Testis (tissue), 3 donors: Measurements from ENCODE around the gene MEGF11. TPM values are rescaled to one million over a fixed set of nuclear protein-coding genes. Genes with fewer than 3 reads are reported as not detected.
A peak's percentile ranks its signal among the peaks of the same experiment; 100 is the strongest.

Source experiments
- DNase-seq: peaks from one replicate; pipeline ENCODE4 v3.0.0-alpha.2; 2019
- H3K27ac ChIP-seq, 2 donors: fragments of 200-600 bp; sonication (generic); one replicate each; pipeline ENCODE4 v1.5.1; 2019
- H3K27me3 ChIP-seq: fragments of 200-600 bp; sonication (generic); one replicate; pipeline ENCODE4 v1.5.1; 2019
- H3K36me3 ChIP-seq: fragments of 200-600 bp; sonication (generic); one replicate; pipeline ENCODE4 v1.5.1; 2017; ENCODE audit warnings: low read depth; ENCODE audit errors: missing control alignments
- H3K4me1 ChIP-seq: fragments of 200-600 bp; sonication (generic); one replicate; pipeline ENCODE4 v1.5.1; 2019
- H3K4me3 ChIP-seq, 2 donors: fragments of 200-600 bp; sonication (generic); one replicate each; pipeline ENCODE4 v1.5.1; 2017 to 2019
- H3K9me3 ChIP-seq: fragments of 200-600 bp; sonication (generic); one replicate; pipeline ENCODE4 v1.5.1; 2017
- CTCF ChIP-seq, 3 experiments: fragments of 450-650 bp in 2 of 3; fragments of 200-600 bp in 1 of 3; sonication (generic) in 1 of 3; IDR thresholded peaks; one replicate each; pipeline ENCODE4 v1.5.1; 2016 to 2019; ENCODE audit warnings: antibody characterized with exemption in 3 of 3, mild to moderate bottlenecking in 2 of 3, moderate library complexity in 1 of 3
- POLR2A ChIP-seq: fragments of 450-650 bp; IDR thresholded peaks from one replicate; pipeline ENCODE4 v1.6.1; 2017; ENCODE audit warnings: antibody characterized with exemption, mild to moderate bottlenecking, moderate library complexity
- whole genome bisulfite sequencing, 2 donors: methylation state at CpG; one replicate each; pipeline ENCODE4 v1.1.5; 2018; 5-methylcytosine and 5-hydroxymethylcytosine counted together
- intact Hi-C: fragments of 100-400 bp; cut with DNase I; formaldehyde crosslinking; loops from one replicate; pipeline ENCODE4 v1.15.1; 2023; ENCODE audit warnings: low total_unique reads
- polyA plus RNA-seq: library from polyadenylated mRNA; stranded (reverse); fragments of 350-450 nt; fragmentation: Illumina TruSeq; extraction: RNeasy Lipid Tissue Mini Kit (QIAGEN cat#74804); gene quantifications from one replicate; pipeline ENCODE4 v1.2.3, GENCODE V29; 2014; ENCODE audit warnings: low read depth, low replicate concordance; ENCODE audit not compliant: insufficient read depth
- total RNA-seq, 2 donors: library from RNA; depleted of rRNA; stranded (reverse); fragments of >200 nt; gene quantifications; one replicate each; pipeline ENCODE4 v1.2.3, GENCODE V29; 2016

MEGF11 gene
- total and polyA plus RNA-seq, 3 donors from 2014 or later = 4.5 to 18.7 (median 8.6) TPM

GRCh38 chr15:66222273-66223198, 31.0 kb downstream of the MEGF11 start:
- no peak for DNase-seq
- intact Hi-C loops = no loop called here
- no peak overlapping the region for H3K27ac ChIP-seq
- no peaks in the 10 kb centered on the region for H3K36me3 ChIP-seq
- WGBS, 2 donors = 70 to 73% methylated on average over 11 of the region's 11 CpGs
- TF ChIP-seq POLR2A (no peak), CTCF (IDR thresholded peaks at IDR 0.05) (no peak)
- no peaks in the 10 kb centered on the region for H3K27me3 ChIP-seq
- no peaks in the 10 kb centered on the region for H3K9me3 ChIP-seq
- no peaks in the 10 kb centered on the region for H3K4me1 ChIP-seq
- H3K4me3 ChIP-seq = no peak overlapping the region

- WGBS, 2 donors = 26 to 42% methylated on average over 9 of the region's 9 CpGs
- H3K36me3 ChIP-seq = no peaks in the 10 kb centered on the region
- H3K9me3 ChIP-seq = no peaks in the 10 kb centered on the region
- DNase-seq = peak; percentile 41
- H3K4me3 ChIP-seq = no peak overlapping the region
- H3K27ac ChIP-seq = no peak overlapping the region
- TF ChIP-seq CTCF (IDR thresholded peaks at IDR 0.05) = no peak
- no peak for TF ChIP-seq POLR2A
- intact Hi-C loops = no loop called here
- H3K27me3 ChIP-seq = no peaks in the 10 kb centered on the region
- no peaks in the 10 kb centered on the region for H3K4me1 ChIP-seq
Measured at GRCh38 chr15:66221126-66221525, 32.4 kb downstream of the MEGF11 start.

- no peak for DNase-seq
- Histone ChIP-seq H3K36me3 (no peaks in the 10 kb centered on the region), H3K27me3 (no peaks in the 10 kb centered on the region), H3K4me1 (no peaks in the 10 kb centered on the region), H3K4me3 (no peak overlapping the region), H3K9me3 (no peaks in the 10 kb centered on the region), H3K27ac (no peak overlapping the region)
- intact Hi-C loops = no loop called here
- TF ChIP-seq CTCF (IDR thresholded peaks at IDR 0.05) (no peak), POLR2A (no peak)
- WGBS, 2 donors = 92 to 93% methylated on average over 6 of the region's 6 CpGs
Measured at GRCh38 chr15:66220601-66221000, 32.9 kb downstream of the MEGF11 start.

- Histone ChIP-seq H3K27ac (no peak overlapping the region), H3K4me3 (no peak overlapping the region), H3K9me3 (no peaks in the 10 kb centered on the region), H3K4me1 (no peaks in the 10 kb centered on the region), H3K27me3 (no peaks in the 10 kb centered on the region), H3K36me3 (no peaks in the 10 kb centered on the region)
- no peak for TF ChIP-seq CTCF (IDR thresholded peaks at IDR 0.05)
- no peak for TF ChIP-seq POLR2A
- no peak for DNase-seq
- 82 to 89% methylated on average over 2 of the region's 2 CpGs for WGBS, 2 donors
- intact Hi-C loops = no loop called here
Measured at GRCh38 chr15:66219339-66219738, 34.2 kb downstream of the MEGF11 start.

GRCh38 chr15:66216806-66217205, 36.7 kb downstream of the MEGF11 start:
- Histone ChIP-seq H3K27me3 (no peaks in the 10 kb centered on the region), H3K4me1 (no peaks in the 10 kb centered on the region), H3K27ac (no peak overlapping the region), H3K36me3 (no peaks in the 10 kb centered on the region), H3K9me3 (no peaks in the 10 kb centered on the region), H3K4me3 (no peak overlapping the region)
- no peak for DNase-seq
- 85 to 87% methylated on average over 2 of the region's 2 CpGs for WGBS, 2 donors
- TF ChIP-seq CTCF (IDR thresholded peaks at IDR 0.05) (no peak), POLR2A (no peak)
- intact Hi-C loops = no loop called here
